K562 (cell line): Measurements from ENCODE around the gene ADAMTS14. TPM values are rescaled to one million over a fixed set of nuclear protein-coding genes. Genes with fewer than 3 reads are reported as not detected.

Experiments used
- ATF1 ChIP-seq, 2 experiments: fragments of 450-650 bp in 1 of 2; IDR thresholded peaks; 2 replicates each; pipeline ENCODE4 v1.6.1; 2016; ENCODE audit warnings: missing compliant biosample characterization in 1 of 2, missing genetic modification characterization in 1 of 2
- BACH1 ChIP-seq: fragments of 200-800 bp; sonication (Bioruptor generic); IDR thresholded peaks from 2 replicates; pipeline ENCODE4 v1.6.1; 2016; ENCODE audit warnings: missing genetic modification characterization, missing compliant biosample characterization
- CEBPG ChIP-seq, 3 experiments: fragments of 200-800 bp in 1 of 3; sonication (Bioruptor generic) in 1 of 3; sonication (generic) in 1 of 3; formaldehyde crosslinking in 1 of 3; IDR thresholded peaks in 2 of 3; conservative IDR thresholded peaks in 1 of 3; 2 replicates each; pipeline versions ENCODE4 v1.6.1 to v1.8.0; 2016 to 2022; ENCODE audit warnings: missing compliant biosample characterization in 2 of 3, missing genetic modification characterization in 2 of 3, mild to moderate bottlenecking in 1 of 3, missing genetic modification reagents in 1 of 3
- CXXC5 ChIP-seq: fragments of 250-450 bp; sonication (Bioruptor Pico); IDR thresholded peaks from 2 replicates; pipeline ENCODE4 v1.8.0; 2022; ENCODE audit warnings: inconsistent platforms, mild to moderate bottlenecking, moderate library complexity
- FOXA3 ChIP-seq, 2 experiments: fragments of 450-650 bp in 1 of 2; sonication (generic) in 1 of 2; formaldehyde crosslinking; IDR thresholded peaks in 1 of 2; conservative IDR thresholded peaks in 1 of 2; 2 replicates each; pipeline versions ENCODE4 v1.4.0 to v1.8.0; 2020 to 2022; ENCODE audit warnings: mild to moderate bottlenecking in 2 of 2, missing genetic modification reagents in 1 of 2
- HMG20B ChIP-seq: fragments of 250-450 bp; sonication (Bioruptor Pico); IDR thresholded peaks from 2 replicates; pipeline ENCODE4 v1.5.0; 2021; ENCODE audit warnings: mild to moderate bottlenecking
- HNRNPH1 ChIP-seq: fragments of 200-400 bp; formaldehyde crosslinking; optimal IDR thresholded peaks from 2 replicates; pipeline ENCODE3; 2017; ENCODE audit warnings: low read depth, mild to moderate bottlenecking, low read length, moderate library complexity
- POLR2G ChIP-seq: fragments of 200-400 bp; formaldehyde crosslinking; IDR thresholded peaks from 2 replicates; pipeline ENCODE4 v1.6.1; 2017; ENCODE audit warnings: low read depth, mild to moderate bottlenecking, antibody characterized with exemption, low read length, moderate library complexity
- TBL1XR1 ChIP-seq, 2 experiments: IDR thresholded peaks; 2 replicates each; pipeline ENCODE4 v1.6.1; 2012; ENCODE audit warnings: improper control_type of control experiment in 2 of 2, low read length in 2 of 2, mild to moderate bottlenecking in 1 of 2
- ZNF197 ChIP-seq: fragments of 200-800 bp; sonication (Bioruptor generic); IDR thresholded peaks from 2 replicates; pipeline ENCODE4 v1.6.1; 2016; ENCODE audit warnings: low read depth, missing genetic modification characterization, missing compliant biosample characterization
- ZNF449 ChIP-seq: fragments of 250-450 bp; sonication (Bioruptor Pico); IDR thresholded peaks from 2 replicates; pipeline ENCODE4 v1.8.0; 2022; ENCODE audit warnings: moderate library complexity, mild to moderate bottlenecking, inconsistent platforms
- ZNF644 ChIP-seq: fragments of 200-800 bp; sonication (Bioruptor generic); IDR thresholded peaks from 2 replicates; pipeline ENCODE4 v1.6.1; 2016; ENCODE audit warnings: low read depth, missing genetic modification characterization, missing compliant biosample characterization
- ZNF780A ChIP-seq: fragments of 250-450 bp; sonication (Bioruptor Pico); IDR thresholded peaks from 2 replicates; pipeline ENCODE4 v1.5.0; 2021; ENCODE audit warnings: mild to moderate bottlenecking
- polyA plus RNA-seq, 8 experiments: library from polyadenylated mRNA; depleted of rRNA in 4 of 8; stranded (reverse) in 5 of 8; unstranded in 3 of 8; fragments of >200 nt; fragmentation: Nextera tagmentation in 2 of 8; fragmentation: Illumina TruSeq in 1 of 8; extraction: Ambion mirVana in 2 of 8; extraction: Trizol in 1 of 8; gene quantifications; 2 replicates each; pipeline versions ENCODE4 v1.2.1 to v1.2.3, GENCODE V29; 2011 to 2014; ENCODE audit warnings: inconsistent platforms in 1 of 8, missing spikeins in 1 of 8
- total RNA-seq, 7 experiments: library from RNA; depleted of rRNA in 6 of 7; stranded (reverse); fragments of >200 nt in 6 of 7; fragmentation: Illumina TruSeq in 2 of 7; extraction: Trizol in 2 of 7; gene quantifications; 2 replicates each; pipeline versions ENCODE4 v1.2.1 to v1.2.3, GENCODE V29; 2011 to 2021; ENCODE audit warnings: low replicate concordance in 1 of 7
- TF ChIP-seq, protein P1 (sequence below): fragments of 450-650 bp; IDR thresholded peaks from 2 replicates; pipeline ENCODE4 v1.6.1; 2016
- TF ChIP-seq, protein P2 (sequence below): fragments of 250-450 bp; sonication (Bioruptor Pico); IDR thresholded peaks from 2 replicates; pipeline ENCODE4 v1.4.0; 2020; ENCODE audit warnings: mild to moderate bottlenecking, moderate library complexity
- TF ChIP-seq, protein P3 (sequence below), 2 experiments: fragments of 200-800 bp in 1 of 2; sonication (Bioruptor generic) in 1 of 2; sonication (generic) in 1 of 2; formaldehyde crosslinking in 1 of 2; IDR thresholded peaks in 1 of 2; conservative IDR thresholded peaks in 1 of 2; 2 replicates each; pipeline versions ENCODE4 v1.5.0 to v1.6.1; 2016 to 2020; ENCODE audit warnings: missing compliant biosample characterization in 1 of 2, missing genetic modification characterization in 1 of 2, missing genetic modification reagents in 1 of 2

ADAMTS14 gene
- total and polyA plus RNA-seq, 9 of the 15 experiments (the other 6 are each of a cell fraction or from before 2014, with no cell fraction given): 0.04 to 37.4 (median 15.9) TPM

DNA sequence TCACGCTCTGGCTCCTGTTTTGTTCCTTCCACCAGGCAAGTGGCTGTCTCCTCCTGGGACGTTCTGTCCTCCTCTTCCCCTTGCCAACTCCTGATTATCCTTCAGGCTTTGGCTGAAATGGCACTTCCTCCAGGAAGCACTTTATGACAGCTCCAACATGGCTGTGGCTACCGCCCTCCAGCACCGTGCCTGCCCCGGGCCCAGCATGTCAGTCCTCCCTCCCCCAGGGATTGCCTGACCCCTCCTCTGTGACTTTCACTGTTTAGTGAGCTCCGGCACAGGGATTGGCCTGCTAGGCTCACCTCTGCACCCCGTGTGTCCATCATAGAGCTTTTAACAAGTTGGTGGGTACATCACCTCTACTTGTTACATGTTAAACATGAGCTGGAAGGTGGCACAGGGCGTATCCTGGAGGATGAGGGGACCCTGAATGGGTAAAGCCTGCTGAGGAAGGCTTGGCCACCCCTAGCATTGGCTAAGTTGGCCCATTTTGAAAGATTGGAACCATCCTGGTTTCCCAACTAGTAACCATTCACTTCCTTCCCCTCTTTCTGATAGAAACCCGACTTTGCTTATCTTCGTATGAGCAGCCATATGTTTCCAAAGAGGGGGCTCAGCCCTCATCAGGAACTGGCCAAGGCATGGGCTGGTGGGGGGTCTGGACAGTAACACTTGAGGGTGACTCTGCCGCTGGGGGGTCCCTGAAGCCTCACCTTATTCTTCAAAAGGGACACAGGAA is 10.5 kb upstream of the ADAMTS14 start (continued):
- TF ChIP-seq FOXA3 (CRISPR knock-in tag; conservative IDR thresholded peaks at IDR 0.05 in 1 of 2, IDR thresholded peaks at IDR 0.05 in 1 of 2): 0 out of 4 replicates have a peak, but pooled peaks of 1 of the 2 experiments have one; percentile 54
- TF ChIP-seq CXXC5 (CRISPR knock-in tag): peak; percentile 66
- TF ChIP-seq, protein P1, sequence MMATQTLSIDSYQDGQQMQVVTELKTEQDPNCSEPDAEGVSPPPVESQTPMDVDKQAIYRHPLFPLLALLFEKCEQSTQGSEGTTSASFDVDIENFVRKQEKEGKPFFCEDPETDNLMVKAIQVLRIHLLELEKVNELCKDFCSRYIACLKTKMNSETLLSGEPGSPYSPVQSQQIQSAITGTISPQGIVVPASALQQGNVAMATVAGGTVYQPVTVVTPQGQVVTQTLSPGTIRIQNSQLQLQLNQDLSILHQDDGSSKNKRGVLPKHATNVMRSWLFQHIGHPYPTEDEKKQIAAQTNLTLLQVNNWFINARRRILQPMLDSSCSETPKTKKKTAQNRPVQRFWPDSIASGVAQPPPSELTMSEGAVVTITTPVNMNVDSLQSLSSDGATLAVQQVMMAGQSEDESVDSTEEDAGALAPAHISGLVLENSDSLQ: peak; percentile 64; the same call in 1 of the 2 replicates
- 0 out of 2 replicates have a peak, but pooled peaks have one; percentile 56 for TF ChIP-seq HMG20B (CRISPR knock-in tag)
- TF ChIP-seq ZNF644: peak; percentile 41
- peak; percentile 25; the same call in 1 of the 2 replicates for TF ChIP-seq CEBPG (CRISPR knock-in tag; IDR thresholded peaks at IDR 0.05)
- TF ChIP-seq CEBPG (tag; conservative IDR thresholded peaks at IDR 0.05 in 1 of 2, IDR thresholded peaks at IDR 0.05 in 1 of 2): no peak
- peak; percentile 71; the same call in 1 of the 2 replicates for TF ChIP-seq ZNF197
- TF ChIP-seq POLR2G: peak; percentile 34; the same call in 1 of the 2 replicates
- TF ChIP-seq ZNF449 (CRISPR knock-in tag): peak; percentile 48; the same call in 1 of the 2 replicates
- TF ChIP-seq, protein P2, sequence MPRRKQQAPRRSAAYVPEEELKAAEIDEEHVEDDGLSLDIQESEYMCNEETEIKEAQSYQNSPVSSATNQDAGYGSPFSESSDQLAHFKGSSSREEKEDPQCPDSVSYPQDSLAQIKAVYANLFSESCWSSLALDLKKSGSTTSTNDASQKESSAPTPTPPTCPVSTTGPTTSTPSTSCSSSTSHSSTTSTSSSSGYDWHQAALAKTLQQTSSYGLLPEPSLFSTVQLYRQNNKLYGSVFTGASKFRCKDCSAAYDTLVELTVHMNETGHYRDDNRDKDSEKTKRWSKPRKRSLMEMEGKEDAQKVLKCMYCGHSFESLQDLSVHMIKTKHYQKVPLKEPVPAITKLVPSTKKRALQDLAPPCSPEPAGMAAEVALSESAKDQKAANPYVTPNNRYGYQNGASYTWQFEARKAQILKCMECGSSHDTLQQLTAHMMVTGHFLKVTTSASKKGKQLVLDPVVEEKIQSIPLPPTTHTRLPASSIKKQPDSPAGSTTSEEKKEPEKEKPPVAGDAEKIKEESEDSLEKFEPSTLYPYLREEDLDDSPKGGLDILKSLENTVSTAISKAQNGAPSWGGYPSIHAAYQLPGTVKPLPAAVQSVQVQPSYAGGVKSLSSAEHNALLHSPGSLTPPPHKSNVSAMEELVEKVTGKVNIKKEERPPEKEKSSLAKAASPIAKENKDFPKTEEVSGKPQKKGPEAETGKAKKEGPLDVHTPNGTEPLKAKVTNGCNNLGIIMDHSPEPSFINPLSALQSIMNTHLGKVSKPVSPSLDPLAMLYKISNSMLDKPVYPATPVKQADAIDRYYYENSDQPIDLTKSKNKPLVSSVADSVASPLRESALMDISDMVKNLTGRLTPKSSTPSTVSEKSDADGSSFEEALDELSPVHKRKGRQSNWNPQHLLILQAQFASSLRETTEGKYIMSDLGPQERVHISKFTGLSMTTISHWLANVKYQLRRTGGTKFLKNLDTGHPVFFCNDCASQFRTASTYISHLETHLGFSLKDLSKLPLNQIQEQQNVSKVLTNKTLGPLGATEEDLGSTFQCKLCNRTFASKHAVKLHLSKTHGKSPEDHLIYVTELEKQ: peak; percentile 40
- no peak for TF ChIP-seq ATF1 (CRISPR knock-in tag; IDR thresholded peaks at IDR 0.05)
- TF ChIP-seq ATF1 (tag; IDR thresholded peaks at IDR 0.05): peak; percentile 45
- 0 out of 4 replicates have a peak, but pooled peaks of 1 of the 2 experiments have one; percentile 9 for TF ChIP-seq TBL1XR1 (IDR thresholded peaks at IDR 0.05; ENCODE audit: low read length in 2 of 2)
- TF ChIP-seq ZNF780A (CRISPR knock-in tag): no peak
- peak; percentile 30; the same call in 1 of the 2 replicates for TF ChIP-seq BACH1 (tag)
- no peak for TF ChIP-seq HNRNPH1
- TF ChIP-seq, protein P3, sequence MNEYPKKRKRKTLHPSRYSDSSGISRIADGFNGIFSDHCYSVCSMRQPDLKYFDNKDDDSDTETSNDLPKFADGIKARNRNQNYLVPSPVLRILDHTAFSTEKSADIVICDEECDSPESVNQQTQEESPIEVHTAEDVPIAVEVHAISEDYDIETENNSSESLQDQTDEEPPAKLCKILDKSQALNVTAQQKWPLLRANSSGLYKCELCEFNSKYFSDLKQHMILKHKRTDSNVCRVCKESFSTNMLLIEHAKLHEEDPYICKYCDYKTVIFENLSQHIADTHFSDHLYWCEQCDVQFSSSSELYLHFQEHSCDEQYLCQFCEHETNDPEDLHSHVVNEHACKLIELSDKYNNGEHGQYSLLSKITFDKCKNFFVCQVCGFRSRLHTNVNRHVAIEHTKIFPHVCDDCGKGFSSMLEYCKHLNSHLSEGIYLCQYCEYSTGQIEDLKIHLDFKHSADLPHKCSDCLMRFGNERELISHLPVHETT (CRISPR knock-in tag; conservative IDR thresholded peaks at IDR 0.05 in 1 of 2, IDR thresholded peaks at IDR 0.05 in 1 of 2): peak in 1 of 2 experiments; percentile 56; a peak in 1 of 4 replicates
